Gastrocnemius medialis (tissue), 4 donors: ENCODE results near the gene TGOLN2. TPM values are rescaled to one million over a fixed set of nuclear protein-coding genes. Genes with fewer than 3 reads are reported as not detected.

Experiments used
- ATAC-seq, 2 donors: fragments of 150-250 bp; one replicate each; pipeline ENCODE4 v1.9.1; 2016
- DNase-seq, 2 donors: peaks; one replicate each; pipeline ENCODE4 v3.0.0-alpha.2; 2019
- H3K27ac ChIP-seq, 4 donors: fragments of 200-600 bp; sonication (generic); 1 replicate in 1 of 4; 2 replicates in 3 of 4; pipeline ENCODE4 v1.5.1; 2016 to 2018; ENCODE audit warnings: mild to moderate bottlenecking in 2 of 4, moderate library complexity in 1 of 4
- H3K27me3 ChIP-seq, 3 donors: fragments of 200-600 bp; sonication (generic) in 2 of 3; 1 replicate in 1 of 3; 2 replicates in 2 of 3; pipeline versions ENCODE4 v1.5.1 to v1.6.0; 2016 to 2019; ENCODE audit warnings: mild to moderate bottlenecking in 1 of 3, moderate library complexity in 1 of 3
- H3K36me3 ChIP-seq, 2 donors: fragments of 200-600 bp; sonication (generic) in 1 of 2; one replicate each; pipeline ENCODE4 v1.5.1; 2017 to 2018
- H3K4me1 ChIP-seq, 2 donors: fragments of 200-600 bp; sonication (generic) in 1 of 2; one replicate each; pipeline ENCODE4 v1.5.1; 2016 to 2017; ENCODE audit warnings: mild to moderate bottlenecking in 2 of 2
- H3K4me3 ChIP-seq, 4 donors: fragments of 200-600 bp; sonication (generic) in 3 of 4; 1 replicate in 1 of 4; 2 replicates in 3 of 4; pipeline ENCODE4 v1.5.1; 2016 to 2019; ENCODE audit warnings: mild to moderate bottlenecking in 2 of 4
- H3K9me3 ChIP-seq, 3 donors: fragments of 200-600 bp; sonication (generic) in 2 of 3; 1 replicate in 1 of 3; 2 replicates in 2 of 3; pipeline ENCODE4 v1.5.1; 2016 to 2019
- CTCF ChIP-seq, 5 experiments: fragments of 450-650 bp in 3 of 5; fragments of 200-600 bp in 2 of 5; sonication (generic) in 2 of 5; IDR thresholded peaks in 4 of 5; conservative IDR thresholded peaks in 1 of 5; 1 replicate in 4 of 5; 2 replicates in 1 of 5; pipeline ENCODE4 v1.5.1; 2016 to 2019; ENCODE audit warnings: antibody characterized with exemption in 5 of 5, mild to moderate bottlenecking in 3 of 5, moderate library complexity in 3 of 5
- POLR2A ChIP-seq, 2 donors: fragments of 450-650 bp; IDR thresholded peaks; one replicate each; pipeline ENCODE4 v1.6.1; 2017; ENCODE audit warnings: antibody characterized with exemption in 2 of 2, mild to moderate bottlenecking in 2 of 2, moderate library complexity in 2 of 2
- in situ Hi-C, 4 donors: fragments of 200-750 bp; cut with MboI; loops; one replicate each; pipeline versions ENCODE4 v1.15.0 to v1.8.0; 2017; ENCODE audit warnings: low sequenced_read_pairs in 4 of 4
- intact Hi-C: fragments of 100-400 bp; cut with DNase I; formaldehyde crosslinking; loops from one replicate; pipeline ENCODE4 v1.15.1; 2023; ENCODE audit warnings: low total_unique reads
- total RNA-seq, 4 donors: library from RNA; depleted of rRNA; stranded (reverse); fragments of >200 nt; gene quantifications; one replicate each; pipeline versions ENCODE4 v1.1.0 to v1.2.3, GENCODE V29; 2016

TGOLN2 gene
- total RNA-seq, 4 donors from 2014 or later = 29.5 to 81.7 (median 61.9) TPM

- no peaks in the 10 kb centered on the region for H3K4me1 ChIP-seq
- intact Hi-C loops (loop anchor here (5.0 kb wide), 1 partner anchor 220 kb away; no protein-coding TSS in a partner anchor), in situ Hi-C loops (loop anchor here in 3 of 4 donors (5.0 to 25.0 kb wide), 4 partner anchors 163 to 800 kb away; no protein-coding TSS in a partner anchor)
- H3K27me3 ChIP-seq = no peaks in the 10 kb centered on the region
- H3K27ac ChIP-seq = no peak overlapping the region
- TF ChIP-seq POLR2A (IDR thresholded peaks at IDR 0.05) = no peak
- no peak for TF ChIP-seq CTCF (IDR thresholded peaks at IDR 0.05 in 4 of 5, conservative IDR thresholded peaks at IDR 0.05 in 1 of 5)
- ATAC-seq (no peak), DNase-seq (no peak)
- no peak overlapping the region for H3K4me3 ChIP-seq
- H3K9me3 ChIP-seq = no peaks in the 10 kb centered on the region
- H3K36me3 ChIP-seq = peaks cover 0 to 3% of the 10 kb centered on the region in 2 donors
Measured at GRCh38 chr2:85287721-85288120, 40.1 kb downstream of the TGOLN2 start.

- no peaks in the 10 kb centered on the region for H3K4me1 ChIP-seq
Measured at GRCh38 chr2:85286918-85287317, 40.9 kb downstream of the TGOLN2 start.

GRCh38 chr2:85283641-85284040 is 44.1 kb downstream of the TGOLN2 start:
- ATAC-seq = no peak
- intact Hi-C loops (loop anchor here (2.0 kb wide), 1 partner anchor 17 kb away; no protein-coding TSS in a partner anchor), in situ Hi-C loops (loop anchor here in 3 of 4 donors (5.0 to 25.0 kb wide), 4 partner anchors 146 to 796 kb away; no protein-coding TSS in a partner anchor)

More at GRCh38 chr2:85286918-85287317, 40.9 kb downstream of the TGOLN2 start:
- intact Hi-C loops = loop anchor here (5.0 kb wide), 1 partner anchor 220 kb away; no protein-coding TSS in a partner anchor
- H3K4me3 ChIP-seq = no peak overlapping the region
- DNase-seq = no peak
- H3K27ac ChIP-seq = no peak overlapping the region
- in situ Hi-C loops = loop anchor here in 3 of 4 donors (5.0 to 25.0 kb wide), 4 partner anchors 162 to 800 kb away; no protein-coding TSS in a partner anchor
- peaks cover 0 to 3% of the 10 kb centered on the region in 2 donors for H3K36me3 ChIP-seq
- no peaks in the 10 kb centered on the region for H3K9me3 ChIP-seq
- ATAC-seq = no peak
- TF ChIP-seq CTCF (IDR thresholded peaks at IDR 0.05 in 4 of 5, conservative IDR thresholded peaks at IDR 0.05 in 1 of 5) (no peak), POLR2A (IDR thresholded peaks at IDR 0.05) (no peak)
- no peaks in the 10 kb centered on the region for H3K27me3 ChIP-seq

GRCh38 chr2:85282914-85283313 is 44.9 kb downstream of the TGOLN2 start:
- Histone ChIP-seq H3K27ac (no peak overlapping the region), H3K27me3 (no peaks in the 10 kb centered on the region), H3K9me3 (no peaks in the 10 kb centered on the region), H3K4me1 (peaks cover 0 to 4% of the 10 kb centered on the region in 2 donors), H3K36me3 (peaks cover 0 to 3% of the 10 kb centered on the region in 2 donors), H3K4me3 (no peak overlapping the region)
- TF ChIP-seq CTCF (IDR thresholded peaks at IDR 0.05 in 4 of 5, conservative IDR thresholded peaks at IDR 0.05 in 1 of 5) (no peak), POLR2A (IDR thresholded peaks at IDR 0.05) (no peak)
- DNase-seq (no peak), ATAC-seq (no peak)
- in situ Hi-C loops (loop anchor here in 3 of 4 donors (5.0 to 25.0 kb wide), 4 partner anchors 146 to 796 kb away; no protein-coding TSS in a partner anchor), intact Hi-C loops (no loop called here)

More at GRCh38 chr2:85283641-85284040, 44.1 kb downstream of the TGOLN2 start:
- Histone ChIP-seq H3K27ac (no peak overlapping the region), H3K36me3 (peaks cover 0 to 3% of the 10 kb centered on the region in 2 donors), H3K4me1 (no peaks in the 10 kb centered on the region), H3K27me3 (no peaks in the 10 kb centered on the region), H3K4me3 (no peak overlapping the region), H3K9me3 (no peaks in the 10 kb centered on the region)
- no peak for DNase-seq
- no peak for TF ChIP-seq CTCF (IDR thresholded peaks at IDR 0.05 in 4 of 5, conservative IDR thresholded peaks at IDR 0.05 in 1 of 5)
- no peak for TF ChIP-seq POLR2A (IDR thresholded peaks at IDR 0.05)
